ENCODE results near the gene F11.
"Not testable (repeated sequence)": the region's sequence is repeated elsewhere in the genome, so short reads cannot be mapped to it uniquely, and the experiment has no call there.

The F11 gene

DNA sequence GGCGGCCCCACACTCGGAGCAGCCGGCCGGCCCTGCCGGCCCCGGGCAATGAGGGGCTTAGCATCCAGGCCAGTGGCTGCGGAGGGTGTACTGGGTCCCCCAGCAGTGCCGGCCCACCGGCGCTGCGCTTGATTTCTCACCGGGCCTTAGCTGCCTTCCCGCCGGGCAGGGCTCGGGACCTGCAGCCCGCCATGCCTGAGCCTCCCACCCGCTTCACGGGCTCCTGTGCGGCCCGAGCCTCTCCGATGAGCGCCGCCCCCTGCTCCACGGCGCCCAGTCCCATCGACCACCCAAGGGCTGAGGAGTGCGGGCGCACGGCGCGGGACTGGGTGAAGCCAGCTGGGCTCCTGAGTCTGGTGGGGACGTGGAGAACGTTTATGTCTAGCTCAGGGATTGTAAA, 58.7 kb downstream of the F11 start:
- not testable (repeated sequence) for H3K4me3 ChIP-seq (replicated peaks; ENCODE audit: insufficient read depth, low read length); H3K27ac ChIP-seq (replicated peaks); H3K27me3 ChIP-seq (ENCODE audit: insufficient read depth, poor library complexity, severe bottlenecking); DNase-seq (ENCODE audit: low read depth in 1 of 2, low spot score in 1 of 2)

GRCh38 chr4:186326391-186326790, 60.4 kb downstream of the F11 start:
- TF ChIP-seq GABPA (IDR thresholded peaks at IDR 0.05; ENCODE audit: low read depth) (no peak), POLR2AphosphoS5 (IDR thresholded peaks at IDR 0.05; ENCODE audit: low read depth) (no peak)
- TF ChIP-seq, protein P1, sequence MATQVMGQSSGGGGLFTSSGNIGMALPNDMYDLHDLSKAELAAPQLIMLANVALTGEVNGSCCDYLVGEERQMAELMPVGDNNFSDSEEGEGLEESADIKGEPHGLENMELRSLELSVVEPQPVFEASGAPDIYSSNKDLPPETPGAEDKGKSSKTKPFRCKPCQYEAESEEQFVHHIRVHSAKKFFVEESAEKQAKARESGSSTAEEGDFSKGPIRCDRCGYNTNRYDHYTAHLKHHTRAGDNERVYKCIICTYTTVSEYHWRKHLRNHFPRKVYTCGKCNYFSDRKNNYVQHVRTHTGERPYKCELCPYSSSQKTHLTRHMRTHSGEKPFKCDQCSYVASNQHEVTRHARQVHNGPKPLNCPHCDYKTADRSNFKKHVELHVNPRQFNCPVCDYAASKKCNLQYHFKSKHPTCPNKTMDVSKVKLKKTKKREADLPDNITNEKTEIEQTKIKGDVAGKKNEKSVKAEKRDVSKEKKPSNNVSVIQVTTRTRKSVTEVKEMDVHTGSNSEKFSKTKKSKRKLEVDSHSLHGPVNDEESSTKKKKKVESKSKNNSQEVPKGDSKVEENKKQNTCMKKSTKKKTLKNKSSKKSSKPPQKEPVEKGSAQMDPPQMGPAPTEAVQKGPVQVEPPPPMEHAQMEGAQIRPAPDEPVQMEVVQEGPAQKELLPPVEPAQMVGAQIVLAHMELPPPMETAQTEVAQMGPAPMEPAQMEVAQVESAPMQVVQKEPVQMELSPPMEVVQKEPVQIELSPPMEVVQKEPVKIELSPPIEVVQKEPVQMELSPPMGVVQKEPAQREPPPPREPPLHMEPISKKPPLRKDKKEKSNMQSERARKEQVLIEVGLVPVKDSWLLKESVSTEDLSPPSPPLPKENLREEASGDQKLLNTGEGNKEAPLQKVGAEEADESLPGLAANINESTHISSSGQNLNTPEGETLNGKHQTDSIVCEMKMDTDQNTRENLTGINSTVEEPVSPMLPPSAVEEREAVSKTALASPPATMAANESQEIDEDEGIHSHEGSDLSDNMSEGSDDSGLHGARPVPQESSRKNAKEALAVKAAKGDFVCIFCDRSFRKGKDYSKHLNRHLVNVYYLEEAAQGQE (IDR thresholded peaks at IDR 0.05; ENCODE audit: insufficient replicate concordance, low read depth): no peak
- TF ChIP-seq, protein P2, sequence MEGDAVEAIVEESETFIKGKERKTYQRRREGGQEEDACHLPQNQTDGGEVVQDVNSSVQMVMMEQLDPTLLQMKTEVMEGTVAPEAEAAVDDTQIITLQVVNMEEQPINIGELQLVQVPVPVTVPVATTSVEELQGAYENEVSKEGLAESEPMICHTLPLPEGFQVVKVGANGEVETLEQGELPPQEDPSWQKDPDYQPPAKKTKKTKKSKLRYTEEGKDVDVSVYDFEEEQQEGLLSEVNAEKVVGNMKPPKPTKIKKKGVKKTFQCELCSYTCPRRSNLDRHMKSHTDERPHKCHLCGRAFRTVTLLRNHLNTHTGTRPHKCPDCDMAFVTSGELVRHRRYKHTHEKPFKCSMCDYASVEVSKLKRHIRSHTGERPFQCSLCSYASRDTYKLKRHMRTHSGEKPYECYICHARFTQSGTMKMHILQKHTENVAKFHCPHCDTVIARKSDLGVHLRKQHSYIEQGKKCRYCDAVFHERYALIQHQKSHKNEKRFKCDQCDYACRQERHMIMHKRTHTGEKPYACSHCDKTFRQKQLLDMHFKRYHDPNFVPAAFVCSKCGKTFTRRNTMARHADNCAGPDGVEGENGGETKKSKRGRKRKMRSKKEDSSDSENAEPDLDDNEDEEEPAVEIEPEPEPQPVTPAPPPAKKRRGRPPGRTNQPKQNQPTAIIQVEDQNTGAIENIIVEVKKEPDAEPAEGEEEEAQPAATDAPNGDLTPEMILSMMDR (IDR thresholded peaks at IDR 0.05; ENCODE audit: insufficient read depth, low read length): no peak
- DNase-seq (ENCODE audit: low read depth in 1 of 2, low spot score in 1 of 2): no peak
- Histone ChIP-seq H3K27me3 (ENCODE audit: insufficient read depth, poor library complexity, severe bottlenecking) (no peaks in the 10 kb centered on the region), H3K27ac (replicated peaks) (no peak overlapping the region), H3K4me3 (replicated peaks; ENCODE audit: insufficient read depth, low read length) (no peak overlapping the region)

- Histone ChIP-seq H3K27me3 (ENCODE audit: insufficient read depth, poor library complexity, severe bottlenecking) (no peaks in the 10 kb centered on the region), H3K4me3 (replicated peaks; ENCODE audit: insufficient read depth, low read length) (no peak overlapping the region), H3K27ac (replicated peaks) (no peak overlapping the region)
- TF ChIP-seq SPI1 (IDR thresholded peaks at IDR 0.05; ENCODE audit: borderline replicate concordance, low read depth) (no peak), GABPA (IDR thresholded peaks at IDR 0.05; ENCODE audit: low read depth) (no peak), POLR2AphosphoS5 (IDR thresholded peaks at IDR 0.05; ENCODE audit: low read depth) (no peak)
- TF ChIP-seq, protein P1 (IDR thresholded peaks at IDR 0.05; ENCODE audit: insufficient replicate concordance, low read depth): no peak
- TF ChIP-seq, protein P2 (IDR thresholded peaks at IDR 0.05; ENCODE audit: insufficient read depth, low read length): no peak
- DNase-seq (ENCODE audit: low read depth in 1 of 2, low spot score in 1 of 2): no peak
Observed at GRCh38 chr4:186329372-186329771, 63.4 kb downstream of the F11 start.

GRCh38 chr4:186330368-186330767, 64.4 kb downstream of the F11 start:
- Histone ChIP-seq H3K27ac (replicated peaks) (no peak overlapping the region), H3K4me3 (replicated peaks; ENCODE audit: insufficient read depth, low read length) (no peak overlapping the region), H3K27me3 (ENCODE audit: insufficient read depth, poor library complexity, severe bottlenecking) (no peaks in the 10 kb centered on the region)
- no peak for DNase-seq (ENCODE audit: low read depth in 1 of 2, low spot score in 1 of 2)
- no peak for TF ChIP-seq SPI1 (IDR thresholded peaks at IDR 0.05; ENCODE audit: borderline replicate concordance, low read depth)
- no peak for TF ChIP-seq GABPA (IDR thresholded peaks at IDR 0.05; ENCODE audit: low read depth)
- TF ChIP-seq, protein P1 (IDR thresholded peaks at IDR 0.05; ENCODE audit: insufficient replicate concordance, low read depth): no peak
- TF ChIP-seq, protein P2 (IDR thresholded peaks at IDR 0.05; ENCODE audit: insufficient read depth, low read length): no peak
- TF ChIP-seq POLR2AphosphoS5 (IDR thresholded peaks at IDR 0.05; ENCODE audit: low read depth): no peak

All from HL-60 (cell line).